HG03196 (cell line): ENCODE results near the gene RNU1-3.
A peak's percentile ranks its signal among the peaks of the same experiment; 100 is the strongest.
"Not testable (repeated sequence)": the region's sequence is repeated elsewhere in the genome, so short reads cannot be mapped to it uniquely, and the experiment has no call there.

Source experiments
- ATAC-seq: cut with Tn5 transposase; IDR thresholded peaks from one replicate; pipeline ENCODE4 v1.9.1; 2021; ENCODE audit not compliant: unreplicated experiment

RNU1-3 gene

DNA sequence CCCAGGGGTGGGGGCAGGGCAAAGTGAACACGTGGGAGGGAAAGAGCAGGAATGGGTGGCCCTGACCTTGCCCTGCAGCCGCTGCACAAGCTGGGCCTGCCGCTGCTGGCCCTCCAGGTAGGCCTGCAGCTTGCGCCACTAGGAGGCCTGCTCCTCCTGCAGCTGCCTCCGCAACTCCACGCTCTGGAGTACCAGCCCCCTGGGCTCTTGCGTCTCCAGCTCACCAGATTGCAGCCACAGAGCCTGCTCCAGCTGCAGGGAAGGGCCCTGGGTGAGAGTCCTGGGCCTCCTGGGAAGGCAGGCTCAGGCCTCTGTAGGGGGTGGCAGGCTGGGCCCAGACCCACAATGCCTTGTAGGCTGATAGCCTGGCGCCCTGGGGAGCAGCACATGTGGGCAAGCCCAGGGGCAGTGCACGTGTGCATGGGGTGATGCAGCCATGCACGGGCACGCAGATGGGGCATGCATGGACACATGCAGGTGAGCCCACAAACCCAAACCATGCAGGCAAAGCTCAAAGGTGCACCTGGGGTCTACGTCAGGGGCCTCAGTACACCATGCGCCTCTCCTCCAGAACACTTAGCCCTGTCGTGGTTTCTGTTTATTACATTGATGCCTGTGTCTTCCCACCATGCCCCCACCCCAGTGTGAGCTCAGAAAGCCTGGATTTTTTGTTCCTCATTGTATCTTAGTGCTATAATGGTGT lies 9.6 kb downstream of the RNU1-3 start:
- not testable (repeated sequence) for ATAC-seq

DNA sequence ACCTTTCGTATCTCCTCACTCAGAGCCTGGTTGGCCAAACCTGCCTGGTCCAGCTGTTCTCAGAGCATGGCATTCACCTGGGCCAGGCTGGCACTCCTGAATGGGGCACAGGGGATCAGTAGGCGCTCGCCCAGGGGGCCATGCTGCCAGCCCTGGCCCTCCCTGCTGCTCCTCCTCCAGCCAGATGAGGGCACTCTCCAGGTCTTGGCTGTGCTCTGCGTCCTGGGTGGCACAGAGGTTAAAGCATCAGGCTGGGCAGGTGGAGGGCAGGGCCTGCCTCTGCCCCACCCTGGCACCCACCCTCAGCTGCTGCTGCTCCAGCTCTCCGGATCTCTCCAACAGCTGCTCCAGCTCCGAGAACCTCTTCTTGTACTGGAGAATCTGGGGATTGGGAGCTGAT lies 10.2 kb downstream of the RNU1-3 start:
- not testable (repeated sequence) for ATAC-seq

DNA sequence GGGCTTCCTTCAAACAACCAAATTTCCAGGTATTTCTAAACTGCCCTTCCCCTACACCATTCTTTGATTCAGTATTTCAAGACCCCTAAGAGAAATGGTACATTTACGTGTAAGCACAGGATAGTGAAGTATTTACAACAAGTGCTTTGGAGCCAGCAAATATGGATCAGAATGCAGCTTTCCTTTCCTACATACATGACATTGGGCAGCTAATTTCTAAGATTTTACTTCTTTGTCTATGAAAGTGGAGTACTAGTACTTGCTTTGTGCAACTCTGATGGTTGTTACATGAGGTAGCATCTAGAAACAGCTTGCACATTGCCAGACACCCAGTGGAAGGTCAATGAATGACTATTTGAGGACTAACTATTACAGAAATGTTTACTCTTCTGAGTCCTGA lies 15.2 kb downstream of the RNU1-3 start:
- not testable (repeated sequence) for ATAC-seq

DNA sequence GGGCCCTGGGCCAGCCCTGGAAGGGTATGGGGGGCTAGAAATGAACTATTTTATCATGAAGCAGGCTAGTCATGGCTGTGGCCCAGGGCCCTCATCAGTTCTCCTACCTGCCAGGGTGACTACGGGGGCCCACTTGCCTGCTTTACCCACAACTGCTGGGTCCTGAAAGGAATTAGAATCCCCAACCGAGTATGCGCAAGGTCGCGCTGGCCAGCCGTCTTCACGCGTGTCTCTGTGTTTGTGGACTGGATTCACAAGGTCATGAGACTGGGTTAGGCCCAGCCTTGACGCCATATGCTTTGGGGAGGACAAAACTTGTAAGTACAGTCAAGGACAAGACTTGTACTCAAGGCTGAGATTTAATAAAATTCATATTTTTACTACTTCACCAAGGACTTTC lies 16.8 kb downstream of the RNU1-3 start:
- ATAC-seq = not testable (repeated sequence)

DNA sequence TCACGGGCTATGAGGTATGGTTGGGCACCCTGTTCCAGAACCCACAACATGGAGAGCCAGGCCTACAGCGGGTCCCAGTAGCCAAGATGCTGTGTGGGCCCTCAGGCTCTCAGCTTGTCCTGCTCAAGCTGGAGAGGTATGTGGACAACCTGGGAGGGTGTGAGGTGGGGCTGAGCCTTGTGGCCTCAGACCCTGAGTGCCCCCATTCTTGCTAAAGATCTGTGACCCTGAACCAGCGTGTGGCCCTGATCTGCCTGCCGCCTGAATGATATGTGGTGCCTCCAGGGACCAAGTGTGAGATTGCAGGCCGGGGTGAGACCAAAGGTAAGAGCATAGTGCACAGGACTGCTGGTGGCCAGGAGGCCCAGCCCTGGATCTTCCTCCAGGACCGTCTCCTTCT lies 17.4 kb downstream of the RNU1-3 start:
- ATAC-seq = not testable (repeated sequence)

DNA sequence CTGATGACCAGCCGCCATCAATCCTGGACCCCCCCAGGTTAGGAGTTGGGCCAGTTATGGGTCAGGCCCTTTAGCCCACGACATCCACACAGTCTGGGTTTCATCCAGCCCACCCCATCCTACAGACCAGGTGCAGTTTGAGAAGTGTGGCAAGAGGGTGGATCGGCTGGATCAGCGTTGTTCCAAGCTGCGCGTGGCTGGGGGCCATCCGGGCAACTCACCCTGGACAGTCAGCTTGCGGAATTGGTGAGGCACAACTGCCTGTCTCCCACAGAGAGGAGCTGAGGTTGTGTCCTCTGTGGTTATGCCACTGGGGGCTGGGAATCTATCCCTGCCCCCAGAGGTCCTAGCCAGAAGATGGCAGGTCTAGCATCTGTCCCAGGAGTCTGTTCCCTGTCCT lies 18.0 kb downstream of the RNU1-3 start:
- not testable (repeated sequence) for ATAC-seq

DNA sequence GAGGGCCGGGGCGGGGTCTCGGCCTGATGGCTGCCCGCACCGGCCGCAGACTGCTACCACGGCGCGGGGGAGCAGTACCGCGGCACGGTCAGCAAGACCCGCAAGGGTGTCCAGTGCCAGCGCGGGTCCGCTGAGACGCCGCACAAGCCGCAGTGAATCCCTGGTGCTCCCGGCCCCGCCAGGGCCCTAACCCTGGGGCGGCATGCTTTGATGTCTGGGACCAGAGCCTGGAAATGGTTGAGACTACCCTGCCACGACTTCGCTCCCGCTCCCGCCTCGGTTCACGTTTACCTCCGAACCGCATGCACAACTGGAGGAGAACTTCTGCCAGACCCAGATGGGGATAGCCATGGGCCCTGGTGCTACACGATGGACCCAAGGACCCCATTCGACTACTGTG lies 18.5 kb downstream of the RNU1-3 start:
- ATAC-seq = not testable (repeated sequence)

DNA sequence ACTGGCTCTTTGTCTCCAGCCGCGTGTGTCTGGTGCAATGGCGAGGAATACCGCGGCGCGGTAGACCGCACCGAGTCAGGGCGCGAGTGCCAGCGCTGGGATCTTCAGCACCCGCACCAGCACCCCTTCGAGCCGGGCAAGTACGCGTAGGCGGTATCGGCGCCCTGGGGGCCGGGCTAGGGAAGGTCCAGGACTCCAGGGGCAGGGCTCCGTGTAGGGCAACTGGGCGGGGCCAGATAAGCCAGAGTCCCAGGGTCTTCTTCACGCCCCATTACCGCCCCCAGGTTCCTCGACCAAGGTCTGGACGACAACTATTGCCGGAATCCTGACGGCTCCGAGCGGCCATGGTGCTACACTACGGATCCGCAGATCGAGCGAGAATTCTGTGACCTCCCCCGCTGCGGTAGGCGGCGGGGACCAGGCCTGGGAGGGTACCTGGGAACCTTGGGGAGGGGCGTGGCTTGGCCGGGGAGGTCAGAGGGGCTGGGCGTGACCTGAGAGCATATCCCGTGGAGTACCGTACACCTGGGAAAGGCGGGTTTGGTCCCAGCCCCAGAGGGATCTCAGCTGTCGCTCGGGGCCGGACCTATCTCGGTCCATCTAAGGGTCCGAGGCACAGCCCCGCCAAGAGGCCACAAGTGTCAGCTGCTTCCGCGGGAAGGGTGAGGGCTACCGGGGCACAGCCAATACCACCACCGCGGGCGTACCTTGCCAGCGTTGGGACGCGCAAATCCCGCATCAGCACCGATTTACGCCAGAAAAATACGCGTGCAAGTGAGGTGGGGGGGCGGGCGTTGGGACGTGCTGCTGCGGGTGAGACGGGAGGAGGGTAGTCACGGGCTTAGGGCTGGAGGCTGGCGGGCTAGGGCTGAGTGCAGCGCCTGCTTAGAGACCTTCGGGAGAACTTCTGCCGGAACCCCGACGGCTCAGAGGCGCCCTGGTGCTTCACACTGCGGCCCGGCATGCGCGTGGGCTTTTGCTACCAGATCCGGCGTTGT lies 19.3 kb downstream of the RNU1-3 start:
- not testable (repeated sequence) for ATAC-seq

DNA sequence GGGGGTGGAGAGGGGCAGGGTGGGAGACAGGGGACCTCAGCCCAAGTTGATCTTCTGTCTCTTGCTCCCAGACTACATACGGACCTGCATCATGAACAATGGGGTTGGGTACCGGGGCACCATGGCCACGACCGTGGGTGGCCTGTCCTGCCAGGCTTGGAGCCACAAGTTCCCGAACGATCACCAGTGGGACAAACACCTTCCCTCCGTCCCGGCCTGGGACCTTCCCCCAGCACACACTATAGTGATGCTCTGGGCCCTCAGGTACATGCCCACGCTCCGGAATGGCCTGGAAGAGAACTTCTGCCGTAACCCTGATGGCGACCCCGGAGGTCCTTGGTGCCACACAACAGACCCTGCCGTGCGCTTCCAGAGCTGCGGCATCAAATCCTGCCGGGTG lies 20.0 kb downstream of the RNU1-3 start:
- not testable (repeated sequence) for ATAC-seq

DNA sequence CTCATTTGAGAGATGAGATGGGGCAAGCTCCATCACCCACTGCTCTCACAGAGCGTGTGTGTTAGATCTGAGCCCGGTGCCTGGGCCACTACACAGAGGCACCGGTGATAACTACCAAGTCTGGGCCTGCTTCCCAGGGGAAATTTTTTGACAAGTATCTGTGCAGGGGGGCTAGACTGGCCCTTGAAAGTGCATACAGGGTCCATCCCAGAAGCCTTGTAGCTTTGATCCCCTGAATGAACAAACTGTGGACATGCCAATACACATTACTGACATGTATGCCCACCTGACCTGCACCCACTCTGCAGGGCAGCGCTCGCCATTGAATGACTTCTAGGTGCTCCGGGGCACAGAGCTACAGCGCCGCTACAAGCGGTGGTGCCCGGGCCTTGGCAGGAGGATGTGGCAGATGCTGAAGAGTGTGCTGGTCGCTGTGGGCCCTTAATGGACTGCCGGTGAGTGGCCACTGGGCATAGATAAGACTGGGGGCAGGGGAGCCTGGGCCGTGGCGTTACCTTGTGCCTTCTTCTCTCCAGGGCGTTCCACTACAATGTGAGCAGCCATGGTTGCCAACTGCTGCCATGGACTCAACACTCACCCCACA lies 20.6 kb downstream of the RNU1-3 start:
- ATAC-seq = not testable (repeated sequence)

DNA sequence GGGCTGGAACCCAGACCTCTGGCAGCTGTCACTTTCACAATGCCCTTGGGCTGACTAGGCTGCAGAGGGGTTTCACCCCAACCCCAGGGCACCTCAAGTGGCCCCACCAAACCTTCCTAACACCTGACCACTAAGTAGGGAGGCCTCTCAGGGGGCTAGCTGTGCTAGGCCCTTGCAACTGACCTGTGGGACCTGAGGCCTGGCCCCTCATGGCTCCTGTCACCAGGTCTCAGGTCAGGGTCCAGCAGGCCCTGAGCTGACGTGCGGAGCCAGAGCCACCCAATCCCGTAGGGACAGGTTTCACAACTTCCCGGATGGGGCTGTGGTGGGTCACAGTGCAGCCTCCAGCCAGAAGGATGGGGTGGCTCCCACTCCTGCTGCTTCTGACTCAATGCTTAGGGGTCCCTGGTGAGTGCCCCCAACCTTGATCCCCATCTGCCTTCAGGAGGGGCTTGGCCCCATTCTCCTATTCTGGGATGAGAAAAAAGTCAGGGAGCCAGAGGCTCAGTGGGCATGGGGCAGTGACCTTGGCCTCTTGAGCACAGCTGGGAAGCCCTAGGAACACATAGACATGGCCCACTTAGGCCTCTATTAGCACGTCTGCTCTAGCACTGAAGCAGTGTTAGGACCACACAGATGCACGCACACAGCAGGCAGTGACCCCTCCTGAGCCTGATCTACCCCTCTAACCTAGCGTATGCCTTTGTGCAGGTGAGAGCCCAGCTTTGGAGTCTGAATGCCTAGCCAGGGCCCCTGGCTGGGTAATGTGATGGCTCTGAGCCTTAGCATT lies 21.3 kb downstream of the RNU1-3 start:
- peak; percentile 8 for ATAC-seq

DNA sequence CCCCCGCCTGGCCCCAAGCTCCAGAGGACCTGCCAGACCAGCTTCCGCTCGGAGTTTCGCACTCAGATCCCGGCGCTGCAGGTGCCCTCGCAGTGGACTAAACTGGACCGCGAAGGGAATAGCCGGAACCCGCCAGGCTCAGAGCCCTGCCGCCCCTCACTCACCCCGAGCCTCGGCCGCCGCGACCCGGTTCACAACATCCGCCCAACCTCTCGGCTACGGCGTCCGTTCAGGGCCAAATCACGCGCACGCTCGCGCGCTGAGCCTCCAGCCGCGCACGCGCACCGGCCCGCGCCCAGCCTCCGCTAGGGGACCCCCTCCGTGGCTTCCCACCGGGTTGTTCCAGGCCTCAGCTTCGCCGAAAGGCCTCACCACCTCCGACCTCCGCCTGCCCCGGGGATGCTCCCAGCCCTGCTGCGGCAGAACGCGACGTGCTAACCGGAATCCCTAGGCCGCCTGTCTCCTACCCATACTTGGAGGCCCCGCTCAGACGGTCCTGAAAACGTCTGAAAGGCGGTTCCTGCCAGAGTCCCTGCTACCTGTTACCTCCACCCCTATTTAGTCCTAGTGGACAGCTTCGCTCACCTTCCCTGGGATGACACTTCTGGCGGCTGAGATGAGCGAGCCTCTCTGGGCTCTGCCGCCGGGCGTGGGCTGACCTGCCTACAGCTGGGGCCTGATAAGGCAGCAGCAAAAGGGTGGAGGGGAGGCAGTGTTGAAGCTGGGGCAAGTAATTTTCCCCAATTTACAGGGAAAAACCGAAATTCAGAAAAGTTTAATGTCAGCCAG lies 22.1 kb downstream of the RNU1-3 start:
- ATAC-seq = peak; percentile 69

DNA sequence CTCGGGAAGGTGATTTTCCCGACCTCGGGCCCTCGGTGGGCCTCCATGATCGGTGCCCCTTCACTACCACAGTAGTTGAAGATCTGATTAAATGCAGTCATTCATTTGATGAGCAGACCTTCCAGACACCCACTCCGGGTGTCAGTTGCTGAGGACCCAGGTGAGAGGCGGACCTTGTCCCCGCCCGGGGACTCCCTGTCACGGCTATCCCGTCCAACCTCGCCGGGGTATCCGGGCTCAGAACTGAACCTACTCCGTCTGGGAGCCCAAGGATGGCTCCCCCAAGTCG lies 22.6 kb downstream of the RNU1-3 start:
- ATAC-seq = no peak

DNA sequence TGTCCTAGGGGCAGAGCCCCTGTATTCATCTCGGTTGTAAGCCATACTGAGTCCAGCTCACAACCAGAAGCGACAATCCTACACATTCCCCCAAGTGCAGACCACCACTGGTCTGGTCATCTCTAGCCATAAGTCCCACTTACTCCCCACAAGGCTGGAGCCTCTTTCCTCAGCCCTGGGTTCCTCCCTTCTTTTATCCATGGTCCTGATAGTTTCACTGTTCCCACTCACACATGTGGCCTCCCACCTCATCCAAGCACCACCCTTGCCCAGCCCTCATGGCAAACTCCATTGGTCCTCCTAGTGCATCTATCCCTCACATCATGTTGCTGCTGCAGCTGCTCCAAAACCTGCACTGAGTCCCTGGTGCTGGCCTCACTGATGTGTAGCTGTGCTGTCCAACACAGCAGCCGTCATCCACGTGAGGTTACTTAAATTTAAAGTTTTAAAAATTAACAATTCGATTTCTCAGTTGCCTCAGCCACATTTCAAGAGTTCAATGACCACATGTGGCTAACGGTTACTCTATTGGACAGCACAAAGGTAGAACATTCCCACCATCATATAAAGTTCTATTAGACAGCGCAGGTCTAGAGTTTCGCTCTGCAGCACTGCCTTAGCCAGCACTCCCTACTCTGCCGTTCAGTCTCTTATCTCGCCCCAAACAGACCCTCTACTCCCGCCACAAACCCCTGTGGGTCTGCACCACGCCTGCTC lies 23.1 kb downstream of the RNU1-3 start:
- peak; percentile 3 for ATAC-seq

DNA sequence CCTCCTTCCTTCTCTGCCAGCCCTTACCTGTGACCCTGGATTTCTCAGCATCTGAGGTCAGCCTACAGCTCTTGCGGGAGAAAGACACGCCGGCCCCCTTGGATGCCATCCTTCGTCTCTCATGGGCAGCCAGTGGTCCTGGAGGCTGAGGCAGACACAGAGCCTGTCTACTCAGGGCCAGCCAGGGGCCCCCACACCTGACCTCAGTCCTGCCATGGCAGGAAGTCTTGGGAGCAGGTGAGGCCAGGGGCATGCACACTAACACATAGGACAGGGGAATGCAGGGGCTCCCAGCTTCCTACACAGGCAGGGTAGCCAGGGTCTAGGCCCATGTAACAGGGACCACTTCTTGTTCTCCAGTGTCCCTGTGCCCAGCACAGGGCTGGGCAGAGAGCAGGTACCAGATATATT lies 23.7 kb downstream of the RNU1-3 start:
- not testable (repeated sequence) for ATAC-seq

DNA sequence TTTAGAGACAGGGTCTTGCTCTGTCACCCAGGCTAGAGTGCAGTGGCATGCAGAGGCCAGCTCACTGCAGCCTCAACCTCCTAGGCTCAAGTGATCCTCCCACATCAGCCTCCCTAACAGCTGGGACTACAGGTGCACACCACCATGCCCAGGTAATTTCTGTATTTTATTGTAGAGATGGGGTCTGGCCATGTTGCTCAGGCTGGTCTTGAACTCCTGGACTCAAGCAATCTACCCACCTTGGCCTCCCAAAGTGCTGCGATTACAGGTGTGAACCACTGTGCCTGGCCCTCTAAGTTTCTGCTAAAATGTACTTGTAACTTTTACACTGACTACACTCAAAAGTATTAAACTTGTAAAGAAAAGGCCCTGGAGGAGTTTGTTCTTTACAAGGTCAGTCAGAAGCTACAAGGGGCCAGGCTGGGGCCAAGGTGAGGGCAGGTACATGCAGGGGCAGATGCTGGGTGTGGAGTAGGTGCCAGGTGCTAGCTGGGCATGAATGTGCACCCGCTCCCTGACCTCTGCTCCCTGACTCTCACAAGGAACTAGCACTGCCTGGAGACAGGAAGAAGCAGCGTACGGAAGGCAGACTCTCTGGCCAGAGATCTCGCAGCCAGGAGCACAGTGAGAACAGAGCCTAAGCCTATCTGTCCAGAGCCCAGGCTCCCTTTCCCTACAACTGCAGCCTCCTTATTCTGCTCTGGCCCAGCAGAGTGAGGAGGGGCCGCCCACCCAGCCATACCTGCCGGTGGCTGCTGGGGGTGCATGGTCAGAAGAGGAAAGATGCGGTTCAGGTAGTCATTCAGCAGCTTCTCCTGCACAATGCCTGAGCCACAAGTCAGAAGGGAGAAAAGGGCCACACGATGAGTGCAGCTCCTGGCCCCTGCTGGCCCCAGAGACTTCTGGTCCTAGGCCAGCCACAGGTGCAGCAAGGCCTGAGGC lies 24.5 kb downstream of the RNU1-3 start:
- not testable (repeated sequence) for ATAC-seq

DNA sequence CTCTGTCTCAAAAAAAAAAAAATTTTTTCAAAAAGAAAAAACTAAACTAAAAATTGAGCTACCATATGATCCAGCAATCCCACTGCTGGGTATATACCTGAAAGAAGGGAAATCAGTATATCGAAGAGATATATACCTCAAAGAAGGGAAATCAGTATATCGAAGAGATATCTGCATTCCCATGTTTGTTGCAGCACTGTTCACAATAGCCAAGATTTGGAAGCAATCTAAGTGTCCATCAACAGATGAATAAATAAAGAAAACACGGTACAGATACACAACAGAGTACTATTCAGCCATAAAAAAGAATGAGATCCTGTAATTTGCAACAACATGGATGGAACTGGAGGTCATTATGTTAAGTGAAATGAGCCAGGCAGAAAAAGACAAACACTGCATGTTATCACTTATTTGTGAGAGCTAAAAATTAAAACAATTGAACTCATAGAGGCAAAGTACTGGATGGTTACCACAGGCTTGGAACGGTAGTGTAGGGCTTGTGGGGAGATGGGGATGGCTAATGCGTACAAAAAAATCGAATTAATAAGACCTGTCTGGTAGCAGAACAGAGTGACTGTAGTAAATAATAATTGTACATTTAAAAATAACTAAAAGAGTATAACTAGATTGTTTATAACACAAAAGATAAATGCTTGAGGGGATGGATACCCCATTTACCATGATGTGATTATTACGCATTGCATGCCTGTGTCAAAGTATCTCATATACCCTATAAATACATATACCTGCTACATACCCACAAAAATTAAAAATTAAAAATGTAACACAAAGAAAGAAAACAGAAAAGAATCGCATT lies 25.4 kb downstream of the RNU1-3 start:
- ATAC-seq = not testable (repeated sequence)
